GM13977 (cell line): ENCODE results near the gene NOP53.

Source experiments
- DNase-seq: peaks from one replicate; pipeline ENCODE4 v3.0.0; 2012; ENCODE audit warnings: low spot score
- CTCF ChIP-seq: IDR thresholded peaks from 2 replicates; pipeline ENCODE4 v1.5.1; 2012; ENCODE audit warnings: mild to moderate bottlenecking, control low read depth; ENCODE audit not compliant: insufficient read depth; ENCODE audit errors: extremely low read depth, missing control alignments
- in situ Hi-C: fragments of 300-500 bp; cut with MboI; formaldehyde crosslinking; loops from one replicate; pipeline ENCODE4 v1.12.0; 2022; ENCODE audit warnings: low sequenced_read_pairs, low pct_unique_long_range_greater_than_20kb, mixed read lengths, inconsistent platforms; ENCODE audit not compliant: unreplicated experiment

The NOP53 gene

GRCh38 chr19:47700934-47701716 lies 44.2 kb upstream of the NOP53 start:
- in situ Hi-C loops, result no loop called here
- TF ChIP-seq CTCF, result no peak
- DNase-seq, result no peak

- DNase-seq, result no peak
- no peak for TF ChIP-seq CTCF
- in situ Hi-C loops, result no loop called here
Observed at GRCh38 chr19:47701717-47702552, 43.4 kb upstream of the NOP53 start.

GRCh38 chr19:47702671-47703070 lies 42.7 kb upstream of the NOP53 start:
- in situ Hi-C loops, result no loop called here
- no peak for DNase-seq
- TF ChIP-seq CTCF, result no peak

- TF ChIP-seq CTCF, result no peak
- in situ Hi-C loops, result no loop called here
- DNase-seq, result no peak
Observed at GRCh38 chr19:47703301-47703700, 42.0 kb upstream of the NOP53 start.

- in situ Hi-C loops, result no loop called here
- TF ChIP-seq CTCF, result no peak
- DNase-seq, result no peak
Observed at GRCh38 chr19:47704024-47704423, 41.3 kb upstream of the NOP53 start.

GRCh38 chr19:47704656-47705055 lies 40.7 kb upstream of the NOP53 start:
- in situ Hi-C loops, result no loop called here
- no peak for TF ChIP-seq CTCF
- DNase-seq, result no peak
